Inflammatory macrophage (primary cell): ENCODE data around the gene HERC3.

Source experiments
- DNase-seq, 2 donors: peaks; one replicate each; pipeline ENCODE4 v3.0.0-alpha.2; 2020 to 2022

The HERC3 gene

DNA sequence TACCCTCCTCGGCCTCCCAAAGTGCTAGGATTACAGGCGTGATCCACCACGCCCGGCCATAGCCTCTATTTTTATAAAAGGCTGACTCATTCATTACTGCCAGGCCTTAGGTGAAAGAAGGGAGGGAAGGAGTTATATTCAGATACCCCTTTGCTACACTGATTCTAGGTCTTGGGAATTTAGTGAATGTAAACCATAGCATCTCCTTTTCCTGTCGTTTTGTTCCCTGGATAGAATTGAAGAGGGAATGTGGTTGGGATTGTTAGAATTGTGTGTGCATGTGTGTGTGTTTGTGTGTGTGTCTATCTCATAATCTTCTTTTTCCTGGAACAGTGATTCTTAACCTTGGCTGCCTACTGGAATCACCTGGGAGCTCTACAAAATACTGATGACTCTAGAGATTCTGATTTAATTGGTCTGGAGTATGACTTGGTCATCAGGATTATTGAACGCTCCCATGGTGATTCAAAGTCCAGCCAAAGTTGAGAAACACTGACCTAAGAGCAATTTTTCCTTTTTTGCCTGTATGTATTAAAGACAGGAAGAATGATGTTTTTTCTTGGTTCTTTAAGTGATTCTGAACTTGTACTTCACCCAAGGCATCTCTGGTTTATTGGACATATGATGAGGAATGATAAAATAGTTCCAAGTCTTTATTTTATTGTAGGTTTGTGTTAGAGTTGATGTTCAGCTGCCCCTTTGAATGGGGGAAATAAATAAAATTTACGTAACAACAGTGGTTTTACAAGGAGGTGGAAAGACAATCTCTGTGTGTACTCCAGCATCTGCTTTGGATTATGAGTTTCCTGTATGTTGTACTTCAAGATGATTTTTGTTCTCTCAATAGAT is 68.4 kb downstream of the HERC3 start:
- DNase-seq: no peak

DNA sequence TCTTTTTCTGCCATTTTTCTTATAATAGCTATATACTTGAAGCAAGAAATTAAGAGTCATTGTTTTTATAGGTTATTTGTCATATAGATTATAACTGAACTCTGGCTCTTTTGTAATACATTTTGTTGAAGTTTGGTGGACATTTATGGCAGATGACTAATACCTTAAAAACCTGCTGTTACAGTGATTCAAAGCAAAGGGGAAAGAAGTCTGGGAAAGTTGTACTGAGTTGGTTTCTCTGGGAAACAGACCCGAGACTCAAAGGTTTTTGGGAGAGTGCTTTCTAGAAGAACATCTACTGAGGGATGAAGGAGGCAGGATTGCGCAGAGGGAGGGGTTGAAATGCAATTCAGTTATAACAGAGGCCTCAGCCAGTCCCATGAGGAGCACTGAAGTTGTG is 69.5 kb downstream of the HERC3 start:
- no peak for DNase-seq

- DNase-seq: no peak
These were observed 80.7 kb downstream of the HERC3 start for GRCh38 chr4:88672987-88673386.

GRCh38 chr4:88673886-88674285 is 81.6 kb downstream of the HERC3 start:
- DNase-seq: no peak

DNA sequence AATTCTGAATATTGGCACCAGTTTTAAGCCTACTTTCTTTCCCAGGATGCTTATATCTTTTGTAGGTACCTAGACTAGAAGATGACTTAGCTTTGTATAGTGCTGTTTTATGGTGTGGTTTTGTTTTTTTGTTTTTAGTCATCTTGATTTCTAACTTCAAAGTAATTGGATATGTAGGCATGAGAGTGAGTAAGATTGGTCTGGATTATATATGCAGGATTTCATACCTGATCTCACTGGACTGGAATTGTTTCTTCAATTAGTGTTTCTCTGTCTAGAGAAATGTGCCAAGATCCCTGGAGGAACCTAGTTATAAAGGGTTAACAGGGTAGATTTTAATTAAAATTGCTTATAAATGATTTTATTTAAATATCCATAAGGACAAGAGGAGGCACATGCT is 82.3 kb downstream of the HERC3 start:
- DNase-seq: no peak

DNA sequence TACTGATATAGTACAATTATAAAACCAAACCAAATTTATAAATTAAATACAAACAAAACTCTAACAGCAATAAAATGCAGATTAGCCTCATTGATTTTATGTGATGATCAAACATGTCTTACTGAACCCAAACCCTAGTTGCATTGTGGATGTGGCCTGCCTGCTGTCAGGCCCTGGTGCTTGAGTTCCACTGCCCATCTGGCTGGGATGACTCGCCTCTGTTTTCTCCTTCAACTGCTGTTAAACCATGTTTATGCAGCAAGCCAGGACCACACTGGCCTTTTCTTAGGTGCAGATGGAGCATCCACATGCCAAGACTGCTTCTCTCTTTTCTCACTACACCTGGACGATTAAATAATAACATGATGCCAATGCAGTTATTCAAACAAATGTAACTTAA is 82.7 kb downstream of the HERC3 start:
- DNase-seq: no peak

DNA sequence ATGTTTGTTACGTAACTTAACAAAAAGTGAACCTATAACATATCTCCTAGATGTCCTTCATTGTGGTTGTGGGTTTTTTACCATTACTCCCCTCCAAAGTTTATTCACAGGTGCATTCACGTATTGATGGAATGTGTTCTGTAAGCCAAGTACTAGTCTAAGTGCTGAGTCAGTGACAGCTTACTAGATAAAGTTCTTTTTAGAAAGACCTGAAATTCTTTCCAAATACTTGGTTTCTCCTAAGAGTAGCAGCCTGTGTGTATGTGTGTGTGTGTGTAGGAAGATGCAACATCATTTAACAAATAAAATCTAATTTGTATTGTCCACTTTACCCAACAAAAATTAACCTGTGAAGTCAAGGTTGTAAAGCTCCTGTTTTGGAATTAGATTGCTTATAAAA is 83.3 kb downstream of the HERC3 start:
- no peak for DNase-seq

GRCh38 chr4:88681209-88681608 is 88.9 kb downstream of the HERC3 start:
- DNase-seq: no peak

GRCh38 chr4:88690355-88690754 is 98.1 kb downstream of the HERC3 start:
- DNase-seq: no peak

- DNase-seq: no peak
These were observed 101.5 kb downstream of the HERC3 start for GRCh38 chr4:88693792-88694191.

DNA sequence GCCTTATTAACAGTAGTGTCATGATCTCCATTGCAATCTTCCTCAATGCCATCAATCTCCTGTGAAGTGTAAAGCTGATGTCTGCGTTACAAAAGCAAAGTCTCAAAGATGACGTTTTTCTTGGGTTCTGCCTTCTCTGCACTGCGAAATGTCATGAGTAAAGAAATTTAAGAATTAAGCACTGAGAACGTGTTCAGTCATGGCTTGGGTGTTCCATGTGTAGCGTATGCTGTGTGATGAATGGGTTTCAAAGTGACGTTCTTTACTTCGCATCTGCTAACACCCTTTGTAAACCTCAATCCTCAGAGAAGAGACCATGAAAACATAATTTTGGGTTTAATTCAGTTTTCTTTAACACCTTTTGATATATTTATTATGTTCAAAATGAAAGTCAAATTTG is 104.3 kb downstream of the HERC3 start:
- no peak for DNase-seq

GRCh38 chr4:88697141-88697540 is 104.9 kb downstream of the HERC3 start:
- no peak for DNase-seq

- peak; percentile 46 to 58 for DNase-seq
These were observed 105.5 kb downstream of the HERC3 start, which contains the start of gene NAP1L5 for GRCh38 chr4:88697588-88698329. TSS of gene NAP1L5 (minus strand) at chr4:88697829. CDS start at chr4:88697754, 75 bp downstream.

DNA sequence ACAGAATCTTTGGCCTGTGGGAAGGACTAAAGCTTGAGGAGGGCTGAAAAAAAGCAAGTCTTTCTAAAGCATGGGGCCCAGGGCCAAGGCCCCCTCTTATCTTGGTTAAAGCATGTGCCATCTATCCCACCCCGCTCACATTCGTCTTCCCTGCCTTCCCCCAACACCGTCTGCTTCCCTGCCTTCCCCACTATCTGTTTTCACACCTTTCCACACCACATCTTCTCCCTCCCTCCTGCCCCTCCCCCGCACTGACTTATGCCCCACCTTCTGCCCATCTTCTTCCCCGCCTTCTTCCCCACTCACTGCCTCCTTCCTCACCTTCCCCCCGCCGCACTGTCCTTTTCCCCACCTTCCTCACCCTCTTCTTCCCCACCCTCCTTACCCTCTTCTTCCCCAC is 106.2 kb downstream of the HERC3 start:
- no peak for DNase-seq

GRCh38 chr4:88702782-88703181 is 110.5 kb downstream of the HERC3 start:
- DNase-seq: peak in 1 of 2 donors; percentile 9

- no peak for DNase-seq
These were observed 112.9 kb downstream of the HERC3 start for GRCh38 chr4:88705223-88705622.

DNA sequence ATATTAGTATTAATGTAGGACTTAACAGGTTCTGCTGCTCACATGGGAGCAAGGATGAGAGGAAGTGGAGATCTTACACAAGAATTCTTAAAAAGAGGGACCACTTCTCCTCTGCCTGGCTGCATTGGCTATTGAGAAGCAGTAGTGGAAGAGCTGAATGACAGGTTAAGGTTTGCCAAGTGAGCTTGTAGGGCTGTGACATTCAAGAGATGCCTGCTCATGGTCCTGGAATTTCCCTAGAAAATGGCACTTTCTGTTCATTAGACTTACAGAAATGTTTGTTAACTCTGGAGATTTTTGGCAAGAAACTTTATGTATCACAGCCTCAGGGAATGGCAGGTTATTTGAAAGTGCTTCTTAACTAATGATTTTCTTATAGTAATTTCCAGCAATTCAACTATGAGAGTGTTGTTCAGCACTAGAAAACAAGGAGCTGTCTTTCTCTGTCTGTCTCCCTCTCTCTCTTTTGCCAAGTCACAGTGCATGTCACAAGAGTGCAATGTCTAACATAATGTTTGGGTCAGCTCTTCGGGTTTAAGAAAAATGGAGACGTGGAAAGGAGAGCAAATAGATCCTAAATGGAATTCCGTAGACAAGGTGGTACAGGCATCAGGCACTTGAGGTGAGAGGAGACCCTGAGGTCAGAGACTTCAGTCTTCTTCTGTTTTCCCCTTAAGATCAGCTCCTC is 113.7 kb downstream of the HERC3 start:
- no peak for DNase-seq

GRCh38 chr4:88706574-88706973 is 114.3 kb downstream of the HERC3 start:
- DNase-seq: no peak

- DNase-seq: no peak
These were observed 117.7 kb downstream of the HERC3 start for GRCh38 chr4:88709989-88710388.

DNA sequence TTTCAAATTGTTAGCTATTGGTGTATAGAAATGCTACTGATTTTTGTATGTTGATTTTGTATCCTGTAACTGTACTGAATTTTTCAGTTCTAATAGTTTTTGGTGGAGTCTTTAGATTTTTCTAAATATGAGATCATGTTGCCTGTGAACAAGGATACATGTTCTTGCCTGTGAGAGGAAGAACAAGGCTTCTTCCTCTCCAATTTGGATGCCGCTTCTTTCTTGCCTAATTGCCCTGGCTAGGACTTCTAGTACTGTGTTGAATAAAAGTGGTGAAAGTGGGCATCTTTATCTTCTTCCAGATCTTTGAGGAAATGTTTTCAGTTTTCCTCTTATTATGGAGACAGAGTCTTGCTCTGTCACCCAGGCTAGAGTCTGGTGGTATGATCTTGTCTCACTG is 121.5 kb downstream of the HERC3 start:
- no peak for DNase-seq

- DNase-seq: no peak
These were observed 125.8 kb downstream of the HERC3 start for GRCh38 chr4:88718098-88718497.

DNA sequence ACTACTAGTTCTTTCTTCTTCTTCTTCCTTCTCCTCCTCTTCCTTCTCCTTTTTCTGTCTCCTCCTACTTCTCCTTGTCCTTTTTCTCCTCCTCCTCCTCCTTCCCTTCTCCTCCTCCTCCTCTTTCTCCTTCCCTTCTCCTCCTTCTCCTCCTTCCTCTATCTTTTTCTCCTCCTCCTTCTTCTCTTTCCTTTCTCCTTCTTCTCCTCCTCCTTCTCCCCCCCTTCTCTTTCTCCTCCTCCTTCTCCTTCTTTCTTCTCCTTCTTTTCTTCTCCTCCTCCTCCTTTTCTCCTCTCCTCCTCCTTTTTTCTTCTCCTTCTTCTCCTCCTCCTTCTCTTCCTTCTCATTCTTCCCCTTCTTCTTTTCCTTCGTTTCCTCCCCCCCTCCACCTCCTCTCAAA is 127.1 kb downstream of the HERC3 start:
- no peak for DNase-seq
